Thymus (tissue), 14 donors: Measurements from ENCODE around the gene SERPINC1. TPM values are rescaled to one million over a fixed set of nuclear protein-coding genes. Genes with fewer than 3 reads are reported as not detected.
"Not testable (repeated sequence)": the region's sequence is repeated elsewhere in the genome, so short reads cannot be mapped to it uniquely, and the experiment has no call there.

ENCODE experiments used
- DNase-seq, 9 donors: peaks; one replicate each; pipeline ENCODE4 v3.0.0-alpha.2; 2013; ENCODE audit warnings: low spot score in 9 of 9, low read depth in 6 of 9, missing footprints in 1 of 9
- H3K27ac ChIP-seq, 2 donors: one replicate each; pipeline ENCODE4 v1.5.1; 2013; ENCODE audit warnings: control low read depth in 1 of 2, low read depth in 1 of 2, low read length in 1 of 2, mild to moderate bottlenecking in 1 of 2, moderate library complexity in 1 of 2
- H3K27me3 ChIP-seq, 2 donors: one replicate each; pipeline ENCODE4 v1.5.1; 2013; ENCODE audit warnings: low read length in 1 of 2; ENCODE audit not compliant: control insufficient read depth in 2 of 2, insufficient read depth in 1 of 2
- H3K36me3 ChIP-seq, 2 donors: one replicate each; pipeline ENCODE4 v1.5.1; 2013; ENCODE audit warnings: low read length in 1 of 2, mild to moderate bottlenecking in 1 of 2, moderate library complexity in 1 of 2; ENCODE audit not compliant: control insufficient read depth in 2 of 2, insufficient read depth in 2 of 2
- H3K4me1 ChIP-seq, 2 donors: one replicate each; pipeline ENCODE4 v1.5.1; 2013; ENCODE audit warnings: low read length in 2 of 2; ENCODE audit not compliant: control insufficient read depth in 2 of 2, insufficient read depth in 2 of 2
- H3K4me3 ChIP-seq, 2 donors: one replicate each; pipeline ENCODE4 v1.5.1; 2013; ENCODE audit warnings: low read length in 2 of 2, control low read depth in 1 of 2, mild to moderate bottlenecking in 1 of 2
- H3K9me3 ChIP-seq, 2 donors: one replicate each; pipeline ENCODE4 v1.5.1; 2013; ENCODE audit warnings: low read length in 1 of 2, mild to moderate bottlenecking in 1 of 2; ENCODE audit not compliant: control insufficient read depth in 2 of 2, insufficient read depth in 1 of 2
- WGBS: extraction: QIAGEN DNeasy Blood & Tissue Kit; methylation state at CpG from one replicate; pipeline ENCODE4 v1.1.7; 2013; 5-methylcytosine and 5-hydroxymethylcytosine counted together
- long read RNA-seq, 10 donors: transcript quantifications; one replicate each; lab custom pipeline, GENCODE V29; 2026
- polyA plus RNA-seq: library from polyadenylated mRNA; stranded (reverse); fragments of 200-250 nt; gene quantifications from one replicate; pipeline ENCODE4 v1.2.3, GENCODE V29; 2013
- total RNA-seq: library from RNA; stranded (reverse); fragments of 120-200 nt; gene quantifications from one replicate; pipeline ENCODE4 v1.2.4, GENCODE V29; 2013
- donor health status: healthy.

SERPINC1 gene
- total RNA-seq: 0.14 TPM
- polyA plus RNA-seq: 0.43 TPM
- long read RNA-seq, donor 1: 0 reads
- long read RNA-seq, donor 2, transcript SERPINC1-201 (7 exons, 1,594 nt): major isoform, 5 of 5 reads
- long read RNA-seq, donor 2, partial matches to known transcripts: 0 of 5 reads
- long read RNA-seq, donor 2, other reads (novel, unspliced or antisense): 0 of 5 reads
- long read RNA-seq, donor 3: 0 reads
- long read RNA-seq, donor 4: 0 reads
- long read RNA-seq, donor 5: 0 reads
- long read RNA-seq, donor 6: 0 reads
- long read RNA-seq, donor 7: 0 reads
- long read RNA-seq, donor 8: 0 reads
- long read RNA-seq, donor 9: 0 reads
- long read RNA-seq, donor 10: 0 reads

- Histone ChIP-seq H3K4me1 (no peaks in the 10 kb centered on the region), H3K9me3 (peaks cover 0 to 3% of the 10 kb centered on the region in 2 donors), H3K27me3 (no peaks in the 10 kb centered on the region), H3K36me3 (no peaks in the 10 kb centered on the region), H3K4me3 (no peak within 1 kb of the TSS), H3K27ac (no peak within 1 kb of the TSS)
- no peak for DNase-seq
- whole genome bisulfite sequencing: 96% methylated on average over 3 of the region's 3 CpGs
These were observed at the start of gene SERPINC1 for GRCh38 chr1:173917149-173917548. SERPINC1 (minus strand) TSS chr1:173917327; CDS start chr1:173917259, 68 bp downstream.

DNA sequence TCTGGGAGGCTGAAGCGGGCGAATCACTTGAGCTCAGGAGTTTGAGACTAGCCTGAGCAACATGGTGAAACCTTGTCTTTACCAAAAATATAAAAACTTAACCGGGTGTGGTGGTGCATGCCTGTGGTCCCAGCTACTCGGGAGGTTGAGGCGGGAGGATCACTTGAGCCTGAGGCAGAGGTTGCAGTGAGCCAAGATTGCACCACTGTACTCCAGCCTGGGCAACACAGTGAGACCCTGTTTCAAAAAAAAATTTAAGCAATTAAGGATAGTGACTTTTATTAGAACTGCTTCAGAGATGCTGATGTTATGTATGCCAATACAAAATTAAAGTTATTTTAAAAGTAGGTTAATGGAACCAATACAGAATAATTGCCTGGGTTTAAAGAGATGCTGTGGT is 48.8 kb upstream of the SERPINC1 start:
- H3K36me3 ChIP-seq: peaks cover 31 to 62% of the 10 kb centered on the region in 2 donors
- H3K4me1 ChIP-seq, H3K27ac ChIP-seq, DNase-seq, H3K27me3 ChIP-seq, H3K4me3 ChIP-seq, H3K9me3 ChIP-seq: not testable (repeated sequence)
- 87% methylated on average over 5 of the region's 5 CpGs for WGBS

GRCh38 chr1:173963477-173963876 is 46.4 kb upstream of the SERPINC1 start:
- Histone ChIP-seq H3K27me3 (no peaks in the 10 kb centered on the region), H3K9me3 (no peaks in the 10 kb centered on the region), H3K27ac (no peak overlapping the region), H3K4me3 (no peak overlapping the region), H3K36me3 (peaks cover 40 to 58% of the 10 kb centered on the region in 2 donors), H3K4me1 (no peaks in the 10 kb centered on the region)
- 98% methylated on average over 1 of the region's 1 CpG for WGBS
- DNase-seq: no peak

DNA sequence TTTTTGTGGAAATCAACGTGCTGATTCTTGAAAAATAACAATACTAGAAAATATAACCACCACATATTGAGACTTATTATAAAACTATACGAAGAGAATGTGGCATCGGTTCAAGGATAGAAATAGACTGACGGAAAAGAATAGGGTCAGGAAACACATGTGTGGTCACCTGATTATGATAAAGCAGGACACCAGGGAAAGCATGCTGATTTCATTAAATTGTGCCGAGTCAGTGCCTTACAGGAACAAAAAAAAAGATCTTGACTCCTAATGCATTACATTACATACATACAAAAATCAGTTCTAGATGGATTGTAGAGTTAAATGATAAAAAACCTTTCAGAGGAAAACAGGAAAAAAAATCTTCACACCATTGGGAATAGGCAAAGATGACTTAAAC is 43.5 kb upstream of the SERPINC1 start:
- Histone ChIP-seq H3K4me3 (no peak overlapping the region), H3K27ac (no peak overlapping the region), H3K36me3 (peaks cover 33 to 55% of the 10 kb centered on the region in 2 donors), H3K9me3 (no peaks in the 10 kb centered on the region), H3K4me1 (no peaks in the 10 kb centered on the region), H3K27me3 (no peaks in the 10 kb centered on the region)
- WGBS: 69% methylated on average over 5 of the region's 5 CpGs
- DNase-seq: no peak

- no peak overlapping the region for H3K4me3 ChIP-seq
- no peak for DNase-seq
- H3K9me3 ChIP-seq: no peaks in the 10 kb centered on the region
- no peaks in the 10 kb centered on the region for H3K4me1 ChIP-seq
- H3K27ac ChIP-seq: no peak overlapping the region
- peaks cover 16 to 55% of the 10 kb centered on the region in 2 donors for H3K36me3 ChIP-seq
- no peaks in the 10 kb centered on the region for H3K27me3 ChIP-seq
These were observed 37.1 kb upstream of the SERPINC1 start for GRCh38 chr1:173954179-173954578.

GRCh38 chr1:173948594-173948993 is 31.5 kb upstream of the SERPINC1 start:
- over 99% methylated on average over 4 of the region's 4 CpGs for WGBS
- no peak for DNase-seq
- Histone ChIP-seq H3K36me3 (peaks cover 39 to 72% of the 10 kb centered on the region in 2 donors), H3K27ac (no peak overlapping the region), H3K27me3 (no peaks in the 10 kb centered on the region), H3K4me1 (no peaks in the 10 kb centered on the region), H3K9me3 (no peaks in the 10 kb centered on the region), H3K4me3 (no peak overlapping the region)

DNA sequence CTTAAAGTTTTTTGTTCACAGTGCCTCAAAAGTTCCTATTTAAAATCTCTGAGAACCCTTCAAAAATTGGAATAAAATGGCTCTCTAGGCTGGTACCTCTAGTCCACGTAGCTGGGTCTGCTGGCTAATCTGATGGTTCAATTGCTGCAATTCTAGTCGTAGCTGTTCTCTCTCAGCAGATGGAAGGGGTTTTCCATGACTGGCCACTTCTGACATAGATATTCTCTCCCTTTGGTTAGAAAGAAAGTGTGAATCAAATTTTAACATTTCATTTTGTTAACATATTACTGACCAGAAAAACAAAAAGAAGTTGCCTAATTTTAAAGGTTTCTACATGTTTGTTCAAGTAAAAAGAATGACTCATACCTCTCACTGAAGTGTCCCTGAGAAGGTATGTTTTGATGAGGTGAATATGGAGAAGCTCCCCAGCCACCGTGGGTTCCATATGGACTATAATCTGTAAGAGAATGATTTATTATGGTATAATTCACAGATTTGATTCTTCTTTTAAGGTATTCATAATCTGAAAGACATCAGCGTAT is 29.3 kb upstream of the SERPINC1 start:
- no peaks in the 10 kb centered on the region for H3K27me3 ChIP-seq
- no peaks in the 10 kb centered on the region for H3K9me3 ChIP-seq
- 96% methylated on average over 4 of the region's 4 CpGs for WGBS
- no peak for DNase-seq
- no peaks in the 10 kb centered on the region for H3K4me1 ChIP-seq
- no peak overlapping the region for H3K27ac ChIP-seq
- H3K36me3 ChIP-seq: peaks cover 37 to 75% of the 10 kb centered on the region in 2 donors
- H3K4me3 ChIP-seq: no peak overlapping the region

- H3K4me3 ChIP-seq: no peak overlapping the region
- DNase-seq: no peak
- H3K27ac ChIP-seq: no peak overlapping the region
- H3K36me3 ChIP-seq: peaks cover 22 to 51% of the 10 kb centered on the region in 2 donors
- H3K27me3 ChIP-seq: no peaks in the 10 kb centered on the region
- no peaks in the 10 kb centered on the region for H3K4me1 ChIP-seq
- 98% methylated on average over 2 of the region's 2 CpGs for WGBS
- H3K9me3 ChIP-seq: no peaks in the 10 kb centered on the region
These were observed 19.9 kb upstream of the SERPINC1 start for GRCh38 chr1:173937062-173937461.

GRCh38 chr1:173934440-173934839 is 17.3 kb upstream of the SERPINC1 start:
- no peak overlapping the region for H3K4me3 ChIP-seq
- H3K36me3 ChIP-seq: peaks cover 15 to 37% of the 10 kb centered on the region in 2 donors
- DNase-seq: no peak
- H3K4me1 ChIP-seq: no peaks in the 10 kb centered on the region
- H3K27me3 ChIP-seq: no peaks in the 10 kb centered on the region
- H3K9me3 ChIP-seq: no peaks in the 10 kb centered on the region
- no peak overlapping the region for H3K27ac ChIP-seq
- WGBS: 96% methylated on average over 1 of the region's 1 CpG
